HepG2 (cell line): Measurements from ENCODE around the gene KRTAP5-6. TPM values are rescaled to one million over a fixed set of nuclear protein-coding genes. Genes with fewer than 3 reads are reported as not detected.

Experiments
- ATAD3A ChIP-seq: sonication (generic); formaldehyde crosslinking; IDR thresholded peaks from 2 replicates; pipeline ENCODE4 v1.4.0; 2020; ENCODE audit warnings: missing genetic modification reagents
- CBX5 ChIP-seq: sonication (generic); formaldehyde crosslinking; IDR thresholded peaks from 2 replicates; pipeline ENCODE4 v1.4.0; 2020; ENCODE audit warnings: missing genetic modification reagents, borderline replicate concordance
- CCAR2 ChIP-seq: fragments of 200-400 bp; formaldehyde crosslinking; optimal IDR thresholded peaks from 2 replicates; pipeline ENCODE3; 2018; ENCODE audit warnings: low read depth, mild to moderate bottlenecking, low read length, moderate library complexity
- CREB1 ChIP-seq, 2 experiments: fragments of 450-650 bp in 1 of 2; IDR thresholded peaks; 2 replicates each; pipeline ENCODE4 v1.6.1; 2016 to 2017; ENCODE audit warnings: control low read depth in 1 of 2, mild to moderate bottlenecking in 1 of 2, missing compliant biosample characterization in 1 of 2, missing genetic modification characterization in 1 of 2
- EZH2 ChIP-seq: conservative IDR thresholded peaks from 2 replicates; pipeline ENCODE4 v1.6.1; 2012; ENCODE audit warnings: mild to moderate bottlenecking, low read depth, low read length, moderate library complexity
- KMT2A ChIP-seq: sonication (generic); formaldehyde crosslinking; IDR thresholded peaks from 2 replicates; pipeline ENCODE4 v1.4.0; 2020; ENCODE audit warnings: missing genetic modification reagents
- MTF1 ChIP-seq: sonication (generic); formaldehyde crosslinking; IDR thresholded peaks from 2 replicates; pipeline ENCODE4 v1.5.0; 2020; ENCODE audit warnings: missing genetic modification reagents
- NR2C2 ChIP-seq: sonication (generic); formaldehyde crosslinking; IDR thresholded peaks from 2 replicates; pipeline ENCODE4 v1.4.0; 2020; ENCODE audit warnings: missing genetic modification reagents, mild to moderate bottlenecking, moderate library complexity, borderline replicate concordance
- RORA ChIP-seq: sonication (generic); formaldehyde crosslinking; IDR thresholded peaks from 2 replicates; pipeline ENCODE4 v1.5.0; 2020; ENCODE audit warnings: mild to moderate bottlenecking, missing genetic modification reagents, moderate library complexity
- STAT5B ChIP-seq: sonication (generic); formaldehyde crosslinking; IDR thresholded peaks from 2 replicates; pipeline ENCODE4 v1.4.0; 2020; ENCODE audit warnings: missing genetic modification reagents
- TBP ChIP-seq: sonication (generic); formaldehyde crosslinking; IDR thresholded peaks from 2 replicates; pipeline ENCODE4 v1.5.0; 2020; ENCODE audit warnings: missing genetic modification reagents
- YEATS2 ChIP-seq: sonication (generic); formaldehyde crosslinking; IDR thresholded peaks from 2 replicates; pipeline ENCODE4 v1.4.0; 2020; ENCODE audit warnings: missing genetic modification reagents, borderline replicate concordance
- YY1 ChIP-seq: IDR thresholded peaks from 2 replicates; pipeline ENCODE4 v1.6.1; 2011; ENCODE audit warnings: low read length, low read depth, moderate library complexity, mild to moderate bottlenecking; ENCODE audit not compliant: insufficient read depth, insufficient replicate concordance
- ZNF768 ChIP-seq: sonication (generic); formaldehyde crosslinking; IDR thresholded peaks from 2 replicates; pipeline ENCODE4 v1.4.0; 2020; ENCODE audit warnings: missing genetic modification reagents
- polyA plus RNA-seq, 8 experiments: library from polyadenylated mRNA; depleted of rRNA in 3 of 8; stranded (reverse) in 7 of 8; unstranded in 1 of 8; fragments of >200 nt; fragmentation: Illumina TruSeq in 4 of 8; extraction: Trizol in 4 of 8; gene quantifications; 2 replicates each; pipeline versions ENCODE4 v1.2.1 to v1.2.3, GENCODE V29; 2011 to 2016; ENCODE audit warnings: low read depth in 4 of 8, missing spikeins in 1 of 8, mixed read lengths in 1 of 8; ENCODE audit not compliant: insufficient read depth in 1 of 8
- total RNA-seq, 5 experiments: library from RNA; depleted of rRNA; stranded (reverse); fragments of >200 nt; fragmentation: Illumina TruSeq; extraction: Trizol; gene quantifications; 2 replicates each; pipeline ENCODE4 v1.2.3, GENCODE V29; 2016; ENCODE audit warnings: low read depth in 1 of 5
- TF ChIP-seq, protein P1 (sequence below): sonication (generic); formaldehyde crosslinking; IDR thresholded peaks from 2 replicates; pipeline ENCODE4 v1.5.0; 2020; ENCODE audit warnings: mild to moderate bottlenecking, missing genetic modification reagents
- TF ChIP-seq, protein P2 (sequence below): sonication (generic); formaldehyde crosslinking; IDR thresholded peaks from 2 replicates; pipeline ENCODE4 v1.4.0; 2020; ENCODE audit warnings: missing genetic modification reagents
- TF ChIP-seq, protein P3 (sequence below): conservative IDR thresholded peaks from 2 replicates; pipeline ENCODE4 v1.6.1; 2018; ENCODE audit warnings: missing genetic modification reagents
- TF ChIP-seq, protein P4 (sequence below): sonication (generic); formaldehyde crosslinking; IDR thresholded peaks from 2 replicates; pipeline ENCODE4 v1.5.0; 2020; ENCODE audit warnings: missing genetic modification reagents
- TF ChIP-seq, protein P5 (sequence below): sonication (generic); formaldehyde crosslinking; IDR thresholded peaks from 2 replicates; pipeline ENCODE4 v1.4.0; 2020; ENCODE audit warnings: missing genetic modification reagents, mild to moderate bottlenecking, borderline replicate concordance

KRTAP5-6 gene
- total and polyA plus RNA-seq, 2 of the 13 experiments (the other 11 are each of a cell fraction or from before 2014, with no cell fraction given): not detected

DNA sequence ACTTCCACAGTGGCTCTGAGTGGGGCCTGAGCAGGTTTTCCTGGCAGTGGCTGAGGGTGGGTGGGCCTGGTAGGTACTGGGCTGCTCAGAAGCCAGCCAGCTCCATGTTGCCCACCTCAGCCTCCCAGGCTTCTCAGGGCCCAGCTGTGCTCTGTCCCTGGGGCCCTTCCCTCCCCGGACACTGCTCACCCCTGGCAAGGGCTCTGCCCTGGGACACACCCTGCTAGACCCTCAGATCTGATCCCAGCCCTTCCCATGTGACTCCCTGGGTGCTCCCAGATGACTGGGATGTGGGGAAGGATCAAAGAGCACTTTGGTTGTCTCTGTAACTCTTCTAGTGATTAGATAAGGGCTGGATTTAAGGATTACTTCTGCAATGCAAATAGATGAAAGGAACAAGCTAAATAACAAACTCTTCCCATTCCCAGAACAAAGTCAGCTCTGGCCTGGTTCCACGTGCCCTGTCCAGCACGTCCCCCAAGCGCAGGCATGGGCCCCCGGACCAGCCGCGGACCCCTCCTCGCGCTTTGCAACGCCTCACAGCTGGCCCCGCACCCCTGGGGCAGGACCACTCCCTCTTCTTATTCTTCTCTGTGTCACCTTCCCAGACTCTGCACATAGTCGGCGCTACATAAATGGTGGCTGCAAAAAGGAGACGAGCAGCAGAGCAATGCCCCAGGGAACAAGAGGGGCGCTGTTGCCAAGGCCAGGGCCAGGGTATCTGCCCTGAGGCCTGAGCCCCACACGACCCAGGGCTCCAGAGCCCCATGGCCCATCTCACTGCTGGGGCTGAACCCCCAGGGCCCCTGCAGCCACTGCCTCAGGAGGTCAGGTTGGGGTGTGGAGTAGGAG is 5.7 kb upstream of the KRTAP5-6 start (continued):
- TF ChIP-seq, protein P1, sequence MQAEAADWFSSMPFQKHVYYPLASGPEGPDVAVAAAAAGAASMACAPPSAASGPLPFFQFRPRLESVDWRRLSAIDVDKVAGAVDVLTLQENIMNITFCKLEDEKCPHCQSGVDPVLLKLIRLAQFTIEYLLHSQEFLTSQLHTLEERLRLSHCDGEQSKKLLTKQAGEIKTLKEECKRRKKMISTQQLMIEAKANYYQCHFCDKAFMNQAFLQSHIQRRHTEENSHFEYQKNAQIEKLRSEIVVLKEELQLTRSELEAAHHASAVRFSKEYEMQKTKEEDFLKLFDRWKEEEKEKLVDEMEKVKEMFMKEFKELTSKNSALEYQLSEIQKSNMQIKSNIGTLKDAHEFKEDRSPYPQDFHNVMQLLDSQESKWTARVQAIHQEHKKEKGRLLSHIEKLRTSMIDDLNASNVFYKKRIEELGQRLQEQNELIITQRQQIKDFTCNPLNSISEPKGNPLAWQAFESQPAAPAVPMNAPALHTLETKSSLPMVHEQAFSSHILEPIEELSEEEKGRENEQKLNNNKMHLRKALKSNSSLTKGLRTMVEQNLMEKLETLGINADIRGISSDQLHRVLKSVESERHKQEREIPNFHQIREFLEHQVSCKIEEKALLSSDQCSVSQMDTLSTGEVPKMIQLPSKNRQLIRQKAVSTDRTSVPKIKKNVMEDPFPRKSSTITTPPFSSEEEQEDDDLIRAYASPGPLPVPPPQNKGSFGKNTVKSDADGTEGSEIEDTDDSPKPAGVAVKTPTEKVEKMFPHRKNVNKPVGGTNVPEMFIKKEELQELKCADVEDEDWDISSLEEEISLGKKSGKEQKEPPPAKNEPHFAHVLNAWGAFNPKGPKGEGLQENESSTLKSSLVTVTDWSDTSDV: peak; percentile 54; the same call in 1 of the 2 replicates
- TF ChIP-seq NR2C2 (CRISPR knock-in tag): peak; percentile 65
- TF ChIP-seq ATAD3A (CRISPR knock-in tag): no peak
- TF ChIP-seq, protein P2, sequence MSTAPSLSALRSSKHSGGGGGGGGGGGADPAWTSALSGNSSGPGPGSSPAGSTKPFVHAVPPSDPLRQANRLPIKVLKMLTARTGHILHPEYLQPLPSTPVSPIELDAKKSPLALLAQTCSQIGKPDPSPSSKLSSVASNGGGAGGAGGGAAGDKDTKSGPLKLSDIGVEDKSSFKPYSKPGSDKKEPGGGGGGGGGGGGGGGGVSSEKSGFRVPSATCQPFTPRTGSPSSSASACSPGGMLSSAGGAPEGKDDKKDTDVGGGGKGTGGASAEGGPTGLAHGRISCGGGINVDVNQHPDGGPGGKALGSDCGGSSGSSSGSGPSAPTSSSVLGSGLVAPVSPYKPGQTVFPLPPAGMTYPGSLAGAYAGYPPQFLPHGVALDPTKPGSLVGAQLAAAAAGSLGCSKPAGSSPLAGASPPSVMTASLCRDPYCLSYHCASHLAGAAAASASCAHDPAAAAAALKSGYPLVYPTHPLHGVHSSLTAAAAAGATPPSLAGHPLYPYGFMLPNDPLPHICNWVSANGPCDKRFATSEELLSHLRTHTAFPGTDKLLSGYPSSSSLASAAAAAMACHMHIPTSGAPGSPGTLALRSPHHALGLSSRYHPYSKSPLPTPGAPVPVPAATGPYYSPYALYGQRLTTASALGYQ (CRISPR knock-in tag): peak; percentile 98
- TF ChIP-seq, protein P3, sequence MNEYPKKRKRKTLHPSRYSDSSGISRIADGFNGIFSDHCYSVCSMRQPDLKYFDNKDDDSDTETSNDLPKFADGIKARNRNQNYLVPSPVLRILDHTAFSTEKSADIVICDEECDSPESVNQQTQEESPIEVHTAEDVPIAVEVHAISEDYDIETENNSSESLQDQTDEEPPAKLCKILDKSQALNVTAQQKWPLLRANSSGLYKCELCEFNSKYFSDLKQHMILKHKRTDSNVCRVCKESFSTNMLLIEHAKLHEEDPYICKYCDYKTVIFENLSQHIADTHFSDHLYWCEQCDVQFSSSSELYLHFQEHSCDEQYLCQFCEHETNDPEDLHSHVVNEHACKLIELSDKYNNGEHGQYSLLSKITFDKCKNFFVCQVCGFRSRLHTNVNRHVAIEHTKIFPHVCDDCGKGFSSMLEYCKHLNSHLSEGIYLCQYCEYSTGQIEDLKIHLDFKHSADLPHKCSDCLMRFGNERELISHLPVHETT: peak; percentile 57
- no peak for TF ChIP-seq RORA (CRISPR knock-in tag)
- TF ChIP-seq STAT5B: peak; percentile 69; the same call in 1 of the 2 replicates
- peak; percentile 82 for TF ChIP-seq CBX5
- peak; percentile 32; the same call in 1 of the 2 replicates for TF ChIP-seq KMT2A
- peak; percentile 76 for TF ChIP-seq ZNF768 (CRISPR knock-in tag)
- no peak for TF ChIP-seq EZH2
- TF ChIP-seq, protein P4, sequence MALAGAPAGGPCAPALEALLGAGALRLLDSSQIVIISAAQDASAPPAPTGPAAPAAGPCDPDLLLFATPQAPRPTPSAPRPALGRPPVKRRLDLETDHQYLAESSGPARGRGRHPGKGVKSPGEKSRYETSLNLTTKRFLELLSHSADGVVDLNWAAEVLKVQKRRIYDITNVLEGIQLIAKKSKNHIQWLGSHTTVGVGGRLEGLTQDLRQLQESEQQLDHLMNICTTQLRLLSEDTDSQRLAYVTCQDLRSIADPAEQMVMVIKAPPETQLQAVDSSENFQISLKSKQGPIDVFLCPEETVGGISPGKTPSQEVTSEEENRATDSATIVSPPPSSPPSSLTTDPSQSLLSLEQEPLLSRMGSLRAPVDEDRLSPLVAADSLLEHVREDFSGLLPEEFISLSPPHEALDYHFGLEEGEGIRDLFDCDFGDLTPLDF (CRISPR knock-in tag): peak; percentile 80
- TF ChIP-seq CCAR2: no peak
- TF ChIP-seq, protein P5, sequence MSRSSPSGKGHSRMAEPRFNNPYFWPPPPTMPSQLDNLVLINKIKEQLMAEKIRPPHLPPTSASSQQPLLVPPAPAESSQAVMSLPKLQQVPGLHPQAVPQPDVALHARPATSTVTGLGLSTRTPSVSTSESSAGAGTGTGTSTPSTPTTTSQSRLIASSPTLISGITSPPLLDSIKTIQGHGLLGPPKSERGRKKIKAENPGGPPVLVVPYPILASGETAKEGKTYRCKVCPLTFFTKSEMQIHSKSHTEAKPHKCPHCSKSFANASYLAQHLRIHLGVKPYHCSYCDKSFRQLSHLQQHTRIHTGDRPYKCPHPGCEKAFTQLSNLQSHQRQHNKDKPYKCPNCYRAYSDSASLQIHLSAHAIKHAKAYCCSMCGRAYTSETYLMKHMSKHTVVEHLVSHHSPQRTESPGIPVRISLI (CRISPR knock-in tag): peak; percentile 73
- no peak for TF ChIP-seq TBP
- TF ChIP-seq CREB1 (IDR thresholded peaks at IDR 0.05): no peak
- TF ChIP-seq CREB1 (CRISPR knock-in tag; IDR thresholded peaks at IDR 0.05): no peak
- TF ChIP-seq MTF1 (CRISPR knock-in tag): no peak; the same call in 1 of the 2 replicates
- TF ChIP-seq YY1: peak; percentile 40
- 0 out of 2 replicates have a peak, but pooled peaks have one; percentile 36 for TF ChIP-seq YEATS2 (CRISPR knock-in tag)
